ENCODE results near the gene ZNF483.

GRCh38 chr9:111475195-111475594 lies 49.8 kb upstream of the ZNF483 start:
- no peak for TF ChIP-seq PATZ1 (CRISPR knock-in tag; IDR thresholded peaks at IDR 0.05; ENCODE audit: borderline replicate concordance)
- TF ChIP-seq ZFP3 (CRISPR knock-in tag; IDR thresholded peaks at IDR 0.05) = no peak
- no peak for TF ChIP-seq ESRRG (CRISPR knock-in tag; IDR thresholded peaks at IDR 0.05)
- TF ChIP-seq TSHZ2 (CRISPR knock-in tag; IDR thresholded peaks at IDR 0.05) = no peak
- no peak for TF ChIP-seq ZNF70 (CRISPR knock-in tag; IDR thresholded peaks at IDR 0.05)
- no peak for TF ChIP-seq CSDC2 (CRISPR knock-in tag; IDR thresholded peaks at IDR 0.05)
- no peak for TF ChIP-seq ZNF8 (CRISPR knock-in tag; IDR thresholded peaks at IDR 0.05)
- TF ChIP-seq ARNTL (CRISPR knock-in tag; IDR thresholded peaks at IDR 0.05; ENCODE audit: borderline replicate concordance, low read depth) = no peak
